CD4-positive, alpha-beta T cell (primary cell): ENCODE data around the gene ZNF570. TPM values are rescaled to one million over a fixed set of nuclear protein-coding genes. Genes with fewer than 3 reads are reported as not detected.
A peak's percentile ranks its signal among the peaks of the same experiment; 100 is the strongest.

ENCODE experiments used
- ATAC-seq: fragments of 200-7000 bp; cut with Tn5 transposase; one replicate; pipeline ENCODE4 v1.10.0; 2022; ENCODE audit warnings: mild to moderate bottlenecking; ENCODE audit not compliant: poor library complexity
- CTCF ChIA-PET: fragments of 350-600 bp; sonication (Branson Sonifier 250); formaldehyde crosslinking; loops from one replicate; lab custom pipeline; 2021; ENCODE audit warnings: antibody characterized with exemption, inconsistent platforms; lab: Charles Lee
- POLR2A ChIA-PET: fragments of 350-600 bp; sonication (Branson Sonifier 250); formaldehyde crosslinking; loops from one replicate; lab custom pipeline; 2021; ENCODE audit warnings: antibody characterized with exemption, inconsistent platforms; lab: Charles Lee
- DNase-seq, 14 experiments: peaks; one replicate each; pipeline ENCODE4 v3.0.0-alpha.2; 2013 to 2020; ENCODE audit warnings: mixed read lengths in 2 of 14
- H3K27ac ChIP-seq, 2 donors: one replicate each; pipeline versions ENCODE4 v1.5.1 to v1.7.0; 2013; ENCODE audit warnings: low read length in 2 of 2, low read depth in 1 of 2, mild to moderate bottlenecking in 1 of 2
- H3K27me3 ChIP-seq, 2 experiments: 1 replicate in 1 of 2; 2 replicates in 1 of 2; pipeline versions ENCODE4 v1.6.1 to v1.7.0; 2013; ENCODE audit warnings: low read length in 2 of 2, control low read depth in 1 of 2, mild to moderate bottlenecking in 1 of 2, moderate library complexity in 1 of 2; ENCODE audit not compliant: insufficient read depth in 2 of 2, control insufficient read depth in 1 of 2
- H3K36me3 ChIP-seq: one replicate; pipeline ENCODE4 v1.6.1; 2013; ENCODE audit warnings: low read length, control low read depth; ENCODE audit not compliant: insufficient read depth
- H3K4me1 ChIP-seq: one replicate; pipeline ENCODE4 v1.6.1; 2013; ENCODE audit warnings: low read length, control low read depth; ENCODE audit not compliant: insufficient read depth
- H3K4me3 ChIP-seq: one replicate; pipeline ENCODE4 v1.5.1; 2013; ENCODE audit warnings: mild to moderate bottlenecking, low read length, moderate library complexity
- H3K9me3 ChIP-seq, 2 experiments: 1 replicate in 1 of 2; 2 replicates in 1 of 2; pipeline versions ENCODE4 v1.6.1 to v1.7.0; 2013; ENCODE audit warnings: low read length in 2 of 2, mild to moderate bottlenecking in 2 of 2, control low read depth in 1 of 2, moderate library complexity in 1 of 2; ENCODE audit not compliant: control insufficient read depth in 1 of 2, insufficient read depth in 1 of 2
- H3K27ac Mint-ChIP-seq: one replicate; pipeline ENCODE4 v1.8.0; 2020; ENCODE audit warnings: mixed read lengths
- H3K27me3 Mint-ChIP-seq: one replicate; pipeline ENCODE4 v1.8.0; 2021; ENCODE audit warnings: mixed read lengths
- H3K36me3 Mint-ChIP-seq: one replicate; pipeline ENCODE4 v1.8.0; 2021; ENCODE audit warnings: low read depth, mixed read lengths
- H3K4me1 Mint-ChIP-seq: one replicate; pipeline ENCODE4 v1.8.0; 2021; ENCODE audit warnings: low read depth, mixed read lengths
- H3K4me3 Mint-ChIP-seq: one replicate; pipeline ENCODE4 v1.8.0; 2020; ENCODE audit warnings: mild to moderate bottlenecking, mixed read lengths
- H3K9me3 Mint-ChIP-seq: one replicate; pipeline ENCODE4 v1.8.0; 2020; ENCODE audit warnings: mixed read lengths
- CTCF ChIP-seq: fragments of 200-600 bp; IDR thresholded peaks from one replicate; pipeline ENCODE4 v1.8.0; 2022; ENCODE audit warnings: antibody characterized with exemption, mild to moderate bottlenecking
- intact Hi-C, 2 experiments: fragments of 100-400 bp; cut with DNase I in 1 of 2; cut with micrococcal nuclease in 1 of 2; formaldehyde crosslinking; loops; one replicate each; pipeline versions ENCODE4 v1.15.1 to v1.9.0; 2023 to 2025; cut with DNase I, micrococcal nuclease
- total RNA-seq, 174 experiments: library from RNA in 2 of 174; stranded (reverse) in 2 of 174; gene quantifications; one replicate each; pipeline ENCODE4 v1.2.3 and lab custom pipeline; 2021 to 2026

The ZNF570 gene
- total RNA-seq, 2 experiments from 2014 or later, result 8.3 to 9.1 TPM

GRCh38 chr19:37466277-37466797 lies 2.8 kb upstream of the ZNF570 start:
- Histone ChIP-seq H3K4me3 (peak overlapping the region; percentile 82), H3K4me1 (peaks cover 32% of the 10 kb centered on the region), H3K27ac (peak overlapping the region; percentile 83 to 87), H3K27me3 (no peaks in the 10 kb centered on the region), H3K9me3 (peaks cover 24 to 28% of the 10 kb centered on the region in 2 experiments), H3K36me3 (peaks cover 32% of the 10 kb centered on the region)
- Mint-ChIP-seq H3K4me3 (peak overlapping the region; percentile 93), H3K27ac (peak overlapping the region; percentile 100), H3K27me3 (no peaks in the 10 kb centered on the region), H3K4me1 (peaks cover 44% of the 10 kb centered on the region), H3K9me3 (peaks cover 14% of the 10 kb centered on the region), H3K36me3 (peaks cover 51% of the 10 kb centered on the region)
- ATAC-seq (no peak), DNase-seq (no peak)
- no peak for TF ChIP-seq CTCF
- intact Hi-C loops, result loop anchor here (2.0 to 10.0 kb wide), 11 partner anchors 96 to 799 kb away; partner anchors contain the start of genes ZNF461 (in 2 of the 2), SIPA1L3 (in 1 of the 2), WDR87 (in 1 of the 2) and ZNF345 (in 1 of the 2)
- ChIA-PET CTCF (no interaction called here), POLR2A (interaction anchor here (1.2 to 4.4 kb wide), 9 partner anchors 40 to 493 kb away, joined by 3 to 133 read pairs (median 9); partner anchors contain the start of genes ZFP30, ZNF383, ZNF420 and ZNF527)

- Mint-ChIP-seq H3K4me3 (peak within 1 kb of the TSS; percentile 93), H3K27ac (peak within 1 kb of the TSS; percentile 100), H3K27me3 (no peaks in the 10 kb centered on the region), H3K4me1 (peaks cover 44% of the 10 kb centered on the region), H3K9me3 (peaks cover 14% of the 10 kb centered on the region), H3K36me3 (peaks cover 51% of the 10 kb centered on the region)
- H3K36me3 ChIP-seq, result peaks cover 31% of the 10 kb centered on the region
- peak within 1 kb of the TSS; percentile 83 to 87 for H3K27ac ChIP-seq
- peaks cover 21 to 24% of the 10 kb centered on the region in 2 experiments for H3K9me3 ChIP-seq
- H3K27me3 ChIP-seq, result no peaks in the 10 kb centered on the region
- ChIA-PET CTCF (no interaction called here), POLR2A (interaction anchor here (0.6 to 4.4 kb wide), 21 partner anchors 11 to 1252 kb away, joined by 3 to 133 read pairs (median 6); partner anchors contain the start of genes ZFP30, ZNF146, ZNF260 and ZNF345)
- H3K4me3 ChIP-seq, result peak within 1 kb of the TSS; percentile 82
- no peak for TF ChIP-seq CTCF
- peaks cover 32% of the 10 kb centered on the region for H3K4me1 ChIP-seq
- DNase-seq (peak; percentile 81 to 96 (median 86)), ATAC-seq (peak; percentile 63)
- intact Hi-C loops, result loop anchor here (1.0 to 10.0 kb wide), 14 partner anchors 96 to 800 kb away; partner anchors contain the start of genes ZNF461 (in 2 of the 2), ZNF540 (in 2 of the 2), ZNF571 (in 2 of the 2) and SIPA1L3 (in 1 of the 2)
These were observed 2.2 kb upstream of the ZNF570 start, which contains the start of gene ZNF569 for GRCh38 chr19:37466798-37467607. Gene ZNF569, minus strand, starts transcription at chr19:37467444. Its CDS starts 22,523 bp downstream, at chr19:37444921.

GRCh38 chr19:37467608-37468090 lies 1.5 kb upstream of the ZNF570 start:
- H3K36me3 Mint-ChIP-seq, result peaks cover 51% of the 10 kb centered on the region
- Histone ChIP-seq H3K9me3 (peaks cover 15 to 31% of the 10 kb centered on the region in 2 experiments), H3K36me3 (peaks cover 25% of the 10 kb centered on the region), H3K27me3 (no peaks in the 10 kb centered on the region), H3K27ac (peak overlapping the region; percentile 83 to 87), H3K4me3 (peak overlapping the region; percentile 82), H3K4me1 (peaks cover 32% of the 10 kb centered on the region)
- H3K27ac Mint-ChIP-seq, result peak overlapping the region; percentile 100
- CTCF ChIA-PET, result no interaction called here
- peaks cover 44% of the 10 kb centered on the region for H3K4me1 Mint-ChIP-seq
- H3K4me3 Mint-ChIP-seq, result peak overlapping the region; percentile 93
- DNase-seq, result no peak
- TF ChIP-seq CTCF, result no peak
- no peaks in the 10 kb centered on the region for H3K27me3 Mint-ChIP-seq
- intact Hi-C loops, result loop anchor here (1.0 to 10.0 kb wide), 14 partner anchors 97 to 800 kb away; partner anchors contain the start of genes ZNF461 (in 2 of the 2), ZNF540 (in 2 of the 2), ZNF571 (in 2 of the 2) and SIPA1L3 (in 1 of the 2)
- POLR2A ChIA-PET, result interaction anchor here (1.0 to 4.4 kb wide), 21 partner anchors 10 to 1253 kb away, joined by 3 to 133 read pairs (median 7); partner anchors contain the start of genes ZFP30, ZNF146, ZNF260 and ZNF345
- no peak for ATAC-seq
- H3K9me3 Mint-ChIP-seq, result peaks cover 14% of the 10 kb centered on the region
